Large intestine (tissue), 3 donors: ENCODE measurements around the gene SEMA5A. TPM values are rescaled to one million over a fixed set of nuclear protein-coding genes. Genes with fewer than 3 reads are reported as not detected.

Source experiments
- DNase-seq, 2 donors: peaks; one replicate each; pipeline versions ENCODE4 v3.0.0 to v3.0.0-alpha.2; 2013
- H3K27ac ChIP-seq: one replicate; pipeline ENCODE4 v1.5.1; 2013; ENCODE audit warnings: low read length
- H3K27me3 ChIP-seq: 2 replicates; pipeline ENCODE4 v1.6.1; 2013; ENCODE audit warnings: low read length; ENCODE audit not compliant: control insufficient read depth, insufficient read depth
- H3K36me3 ChIP-seq: 2 replicates; pipeline ENCODE4 v1.6.1; 2013; ENCODE audit warnings: low read length; ENCODE audit not compliant: control insufficient read depth, insufficient read depth
- H3K4me1 ChIP-seq: one replicate; pipeline ENCODE4 v1.6.1; 2013; ENCODE audit warnings: low read length; ENCODE audit not compliant: control insufficient read depth, insufficient read depth
- H3K4me3 ChIP-seq: one replicate; pipeline ENCODE4 v1.5.1; 2013; ENCODE audit warnings: low read length
- H3K9me3 ChIP-seq: one replicate; pipeline ENCODE4 v1.6.1; 2013; ENCODE audit warnings: mild to moderate bottlenecking, low read depth, low read length, moderate library complexity; ENCODE audit not compliant: control insufficient read depth
- WGBS: methylation state at CpG from one replicate; pipeline ENCODE4 v1.1.5; 2013; ENCODE audit warnings: low lambda C conversion rate; ENCODE audit not compliant: insufficient coverage; 5-methylcytosine and 5-hydroxymethylcytosine counted together
- polyA plus RNA-seq: library from polyadenylated mRNA; unstranded; fragments of 120-200 nt; gene quantifications from one replicate; pipeline ENCODE4 v1.2.1, GENCODE V29; 2013

The SEMA5A gene
- polyA plus RNA-seq, 1 donor, result 11.9 TPM

- WGBS, result 94% methylated on average over 2 of the region's 3 CpGs
- peaks cover 5% of the 10 kb centered on the region for H3K36me3 ChIP-seq
- H3K4me3 ChIP-seq, result no peak overlapping the region
- no peak for DNase-seq
- H3K27ac ChIP-seq, result no peak overlapping the region
- no peaks in the 10 kb centered on the region for H3K4me1 ChIP-seq
- H3K9me3 ChIP-seq, result no peaks in the 10 kb centered on the region
- no peaks in the 10 kb centered on the region for H3K27me3 ChIP-seq
Measured at GRCh38 chr5:9339206-9339818, 206.6 kb downstream of the SEMA5A start.

GRCh38 chr5:9338796-9339195 lies 207.1 kb downstream of the SEMA5A start:
- H3K4me3 ChIP-seq, result no peak overlapping the region
- H3K36me3 ChIP-seq, result peaks cover 5% of the 10 kb centered on the region
- no peaks in the 10 kb centered on the region for H3K9me3 ChIP-seq
- H3K4me1 ChIP-seq, result no peaks in the 10 kb centered on the region
- no peak overlapping the region for H3K27ac ChIP-seq
- H3K27me3 ChIP-seq, result no peaks in the 10 kb centered on the region
- WGBS, result 100% methylated on average over 1 of the region's 4 CpGs
- DNase-seq, result no peak

GRCh38 chr5:9337928-9338595 lies 207.8 kb downstream of the SEMA5A start:
- no CpG with 5 or more reads among the region's 4 CpGs for WGBS
- no peaks in the 10 kb centered on the region for H3K27me3 ChIP-seq
- peaks cover 5% of the 10 kb centered on the region for H3K36me3 ChIP-seq
- no peak for DNase-seq
- H3K9me3 ChIP-seq, result no peaks in the 10 kb centered on the region
- no peak overlapping the region for H3K27ac ChIP-seq
- no peak overlapping the region for H3K4me3 ChIP-seq
- no peaks in the 10 kb centered on the region for H3K4me1 ChIP-seq

GRCh38 chr5:9335754-9336495 lies 209.9 kb downstream of the SEMA5A start:
- 100% methylated on average over 1 of the region's 2 CpGs for WGBS
- Histone ChIP-seq H3K9me3 (no peaks in the 10 kb centered on the region), H3K36me3 (peaks cover 8% of the 10 kb centered on the region)

GRCh38 chr5:9335269-9335668 lies 210.6 kb downstream of the SEMA5A start:
- no peak for DNase-seq
- no peak overlapping the region for H3K27ac ChIP-seq
- H3K4me3 ChIP-seq, result no peak overlapping the region
- no peaks in the 10 kb centered on the region for H3K27me3 ChIP-seq
- no peaks in the 10 kb centered on the region for H3K4me1 ChIP-seq
- WGBS, result no CpG with 5 or more reads among the region's 2 CpGs
- H3K9me3 ChIP-seq, result no peaks in the 10 kb centered on the region
- H3K36me3 ChIP-seq, result peaks cover 8% of the 10 kb centered on the region

More at GRCh38 chr5:9335754-9336495, 209.9 kb downstream of the SEMA5A start:
- DNase-seq, result no peak
- Histone ChIP-seq H3K4me3 (no peak overlapping the region), H3K27ac (no peak overlapping the region), H3K4me1 (no peaks in the 10 kb centered on the region), H3K27me3 (no peaks in the 10 kb centered on the region)

GRCh38 chr5:9332026-9332425 lies 213.8 kb downstream of the SEMA5A start:
- no peak overlapping the region for H3K27ac ChIP-seq
- no peak for DNase-seq
- H3K36me3 ChIP-seq, result peaks cover 8% of the 10 kb centered on the region
- WGBS, result no CpG with 5 or more reads among the region's 4 CpGs
- H3K4me1 ChIP-seq, result no peaks in the 10 kb centered on the region
- no peaks in the 10 kb centered on the region for H3K27me3 ChIP-seq
- no peak overlapping the region for H3K4me3 ChIP-seq
- no peaks in the 10 kb centered on the region for H3K9me3 ChIP-seq

- Histone ChIP-seq H3K36me3 (peaks cover 6% of the 10 kb centered on the region), H3K4me1 (no peaks in the 10 kb centered on the region), H3K9me3 (no peaks in the 10 kb centered on the region), H3K27me3 (no peaks in the 10 kb centered on the region), H3K27ac (no peak overlapping the region), H3K4me3 (no peak overlapping the region)
- 100% methylated on average over 1 of the region's 1 CpG for WGBS
- no peak for DNase-seq
Measured at GRCh38 chr5:9331372-9331771, 214.5 kb downstream of the SEMA5A start.

GRCh38 chr5:9329125-9329524 lies 216.8 kb downstream of the SEMA5A start:
- H3K36me3 ChIP-seq, result peaks cover 3% of the 10 kb centered on the region
- H3K27ac ChIP-seq, result no peak overlapping the region
- no peak overlapping the region for H3K4me3 ChIP-seq
- no peaks in the 10 kb centered on the region for H3K27me3 ChIP-seq
- no peak for DNase-seq
- H3K9me3 ChIP-seq, result no peaks in the 10 kb centered on the region
- no CpG with 5 or more reads among the region's 4 CpGs for WGBS
- H3K4me1 ChIP-seq, result peaks cover 10% of the 10 kb centered on the region

GRCh38 chr5:9325549-9325948 lies 220.3 kb downstream of the SEMA5A start:
- Histone ChIP-seq H3K27me3 (no peaks in the 10 kb centered on the region), H3K4me3 (no peak overlapping the region), H3K9me3 (no peaks in the 10 kb centered on the region), H3K36me3 (no peaks in the 10 kb centered on the region), H3K4me1 (peaks cover 10% of the 10 kb centered on the region), H3K27ac (no peak overlapping the region)
- 64% methylated on average over 2 of the region's 4 CpGs for WGBS
- peak in 1 of 2 donors; percentile 39 for DNase-seq

- H3K4me1 ChIP-seq, result peaks cover 10% of the 10 kb centered on the region
- no CpG with 5 or more reads among the region's 2 CpGs for WGBS
- no peak overlapping the region for H3K4me3 ChIP-seq
- no peaks in the 10 kb centered on the region for H3K27me3 ChIP-seq
- H3K9me3 ChIP-seq, result no peaks in the 10 kb centered on the region
- H3K36me3 ChIP-seq, result no peaks in the 10 kb centered on the region
- peak in 1 of 2 donors; percentile 20 for DNase-seq
- no peak overlapping the region for H3K27ac ChIP-seq
Measured at GRCh38 chr5:9324348-9325077, 221.4 kb downstream of the SEMA5A start.
